ENCODE results near the gene TIGD3.
"Not testable (repeated sequence)": the region's sequence is repeated elsewhere in the genome, so short reads cannot be mapped to it uniquely, and the experiment has no call there.

Gene TIGD3

DNA sequence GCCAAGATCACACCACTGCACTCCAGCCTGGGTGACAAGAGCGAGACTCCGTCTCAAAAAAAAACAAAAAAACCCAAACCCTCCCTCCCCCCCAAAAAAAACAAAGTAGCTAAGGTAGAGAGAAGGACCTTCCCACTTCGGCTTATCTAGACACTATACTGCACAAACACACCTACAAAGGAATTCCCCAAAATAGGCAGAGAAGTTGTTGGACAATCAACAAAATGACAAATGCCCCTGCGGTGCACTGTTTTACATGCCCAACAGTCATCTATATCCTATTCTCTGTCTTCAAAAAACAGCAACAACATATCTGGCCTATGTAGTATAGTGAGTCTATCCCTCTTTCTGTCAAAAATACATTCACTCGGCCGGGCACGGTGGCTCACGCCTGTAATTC is 27.5 kb upstream of the TIGD3 start:
- no peak for DNase-seq

DNA sequence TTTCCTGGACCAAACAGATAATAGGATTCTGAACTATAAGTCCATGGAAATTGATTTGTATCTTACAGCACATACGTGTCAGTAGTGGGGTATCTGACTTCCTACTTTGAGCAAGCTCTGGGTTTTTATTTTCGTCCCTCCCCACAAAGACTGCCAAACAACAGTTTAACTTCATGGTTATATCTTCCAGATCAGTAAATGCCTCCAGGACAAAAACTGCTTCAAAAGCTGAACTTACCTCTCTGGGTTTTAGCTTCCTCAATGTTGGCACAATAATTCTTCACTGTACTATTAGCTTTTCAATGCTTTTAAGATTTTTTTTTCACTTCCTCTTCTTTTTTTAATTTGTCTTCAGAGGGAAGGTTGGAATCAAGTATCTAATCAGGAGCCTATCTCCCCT is 25.1 kb upstream of the TIGD3 start:
- DNase-seq, result no peak

DNA sequence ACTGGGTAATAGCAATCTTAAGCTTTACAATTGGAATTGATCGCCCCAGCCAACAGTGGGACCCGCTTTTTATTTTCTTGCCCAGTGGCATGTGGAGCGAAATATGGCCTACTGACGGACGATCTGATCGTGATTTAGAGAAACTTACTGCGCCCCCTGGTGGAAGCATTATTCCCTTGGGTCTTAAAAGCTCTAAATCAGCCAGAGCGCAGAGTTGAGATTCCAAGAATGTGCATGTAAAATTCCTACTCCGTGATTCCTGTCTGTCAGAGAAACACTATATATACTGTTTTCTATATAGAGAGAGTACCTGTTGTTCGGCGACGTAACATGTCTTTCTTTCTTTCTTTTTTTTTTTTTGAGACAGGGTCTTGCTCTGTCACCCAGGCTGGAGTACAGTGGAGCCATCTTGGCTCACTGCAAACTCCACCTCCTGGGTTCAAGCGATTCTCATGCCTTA is 24.6 kb upstream of the TIGD3 start:
- DNase-seq, result peak in 11 of 14 donors; percentile 17 to 77 (median 62)

DNA sequence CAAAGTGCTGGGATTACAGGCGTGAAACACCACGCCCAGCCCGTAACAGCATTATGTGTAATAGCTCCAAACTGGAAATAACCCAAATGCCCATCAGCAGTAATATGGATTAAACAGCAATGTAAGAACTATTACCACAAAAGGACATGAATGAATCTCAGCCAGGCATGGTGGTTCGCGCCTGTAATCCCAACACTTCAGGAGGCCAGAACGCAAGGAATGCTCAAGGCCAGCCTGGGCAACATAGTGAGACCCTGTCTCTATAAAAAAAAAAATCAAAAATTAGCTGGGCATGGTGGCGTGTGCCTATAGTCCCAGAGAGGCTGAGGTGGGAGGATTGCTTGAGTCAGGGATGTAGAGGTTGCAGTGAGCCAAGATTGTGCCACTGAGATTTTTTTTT is 24.0 kb upstream of the TIGD3 start:
- DNase-seq, result no peak

DNA sequence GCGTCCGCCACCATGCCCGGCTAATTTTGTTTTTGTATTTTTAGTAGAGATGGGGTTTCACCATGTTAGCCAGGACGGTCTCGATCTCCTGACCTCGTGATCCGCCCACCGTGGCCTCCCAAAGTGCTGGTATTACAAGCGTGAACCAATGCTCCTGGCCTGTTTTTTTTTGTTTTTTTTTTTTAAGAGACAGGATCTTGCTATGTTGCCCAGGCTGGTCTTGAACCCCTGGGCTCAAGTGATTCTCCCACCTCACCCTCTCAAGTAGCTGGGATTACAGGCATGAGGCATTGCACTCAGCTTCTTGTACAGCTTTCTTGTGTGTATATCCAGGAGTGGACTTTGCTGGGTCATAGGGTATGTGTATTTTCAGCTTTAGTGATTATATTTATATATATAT is 22.0 kb upstream of the TIGD3 start:
- DNase-seq, result not testable (repeated sequence)

DNA sequence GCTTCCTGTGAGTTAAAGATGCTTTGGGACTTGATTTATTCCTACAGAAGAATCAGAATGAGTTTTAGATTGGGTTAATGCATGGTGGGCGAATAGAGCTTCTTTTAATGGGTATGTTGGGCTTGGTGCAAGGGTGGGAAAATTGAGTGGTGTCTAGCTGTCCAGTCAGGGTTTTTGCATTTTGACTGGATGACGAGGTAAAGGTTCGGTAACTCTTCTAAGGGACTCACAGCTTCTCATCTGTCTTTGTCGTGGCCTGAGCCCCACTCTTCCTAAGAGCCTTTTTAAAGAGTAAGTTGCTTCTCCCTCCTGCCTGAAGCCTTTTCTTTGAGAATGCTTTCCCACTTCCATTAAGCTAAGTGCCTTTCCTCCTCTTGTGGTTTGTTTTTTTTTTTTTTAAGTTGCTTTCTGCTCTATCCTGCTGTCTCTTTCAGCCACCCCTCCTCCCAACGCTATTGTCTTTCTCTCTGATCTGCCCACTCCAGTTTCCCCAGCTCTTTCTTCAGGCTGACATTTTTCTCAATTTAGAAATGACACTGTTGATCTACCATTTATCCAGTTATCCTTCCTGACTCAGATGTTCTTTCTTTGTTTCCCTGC is 19.8 kb upstream of the TIGD3 start:
- no peak for DNase-seq

DNA sequence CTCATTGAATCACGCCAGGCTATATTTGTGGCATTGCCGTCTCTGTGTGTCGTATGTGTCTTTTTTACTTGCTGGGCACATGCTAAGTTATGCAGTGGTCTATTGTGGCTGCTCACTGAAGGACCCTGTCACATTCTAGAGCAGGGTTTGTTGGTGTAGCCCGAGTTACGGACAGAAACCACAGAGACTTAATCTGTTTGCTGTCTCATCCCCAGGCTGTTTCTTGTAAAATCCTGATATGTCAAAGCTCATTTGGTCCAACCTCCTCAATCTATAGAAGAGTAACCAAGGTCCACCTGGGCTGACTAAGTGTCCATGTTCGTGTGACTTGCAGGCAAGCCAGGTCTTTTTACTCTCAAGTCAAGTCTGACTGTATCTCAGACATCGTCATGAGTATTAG is 15.9 kb upstream of the TIGD3 start:
- DNase-seq, result no peak

DNA sequence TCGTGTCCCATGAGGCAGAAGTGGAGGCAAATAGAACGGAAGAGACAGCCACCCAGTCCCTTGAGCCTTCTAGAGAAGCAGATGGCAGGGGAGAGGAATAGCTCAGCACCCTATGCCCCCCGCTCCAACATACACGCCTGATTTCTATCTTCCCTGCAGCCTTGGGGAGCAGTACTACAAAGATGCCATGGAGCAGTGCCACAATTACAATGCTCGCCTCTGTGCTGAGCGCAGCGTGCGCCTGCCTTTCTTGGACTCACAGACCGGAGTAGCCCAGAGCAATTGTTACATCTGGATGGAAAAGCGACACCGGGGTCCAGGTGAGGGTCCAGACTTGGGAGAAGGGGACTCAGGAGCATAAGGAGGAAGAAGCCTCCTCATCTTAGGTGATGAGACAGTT is 14.3 kb upstream of the TIGD3 start:
- DNase-seq, result peak in 2 of 14 donors; percentile 8 to 17

DNA sequence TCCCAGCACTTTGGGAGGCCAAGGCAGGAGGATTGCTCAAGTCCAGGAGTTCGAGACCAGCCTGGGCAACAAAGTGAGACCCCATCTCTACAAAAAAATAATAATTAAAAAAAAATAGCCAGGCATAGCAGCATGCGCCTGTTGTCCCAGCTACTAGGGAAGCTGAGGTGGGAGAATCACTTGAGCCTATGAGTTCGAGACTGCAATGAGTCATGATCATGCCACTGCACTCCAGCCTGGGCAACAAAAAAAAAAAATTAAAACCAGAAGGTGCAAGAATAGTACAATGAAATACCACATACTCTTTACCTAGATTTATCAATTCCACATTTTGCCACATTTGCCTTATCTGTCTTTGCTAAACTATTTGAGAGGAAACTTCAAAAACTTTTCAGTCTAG is 12.7 kb upstream of the TIGD3 start:
- DNase-seq, result no peak

DNA sequence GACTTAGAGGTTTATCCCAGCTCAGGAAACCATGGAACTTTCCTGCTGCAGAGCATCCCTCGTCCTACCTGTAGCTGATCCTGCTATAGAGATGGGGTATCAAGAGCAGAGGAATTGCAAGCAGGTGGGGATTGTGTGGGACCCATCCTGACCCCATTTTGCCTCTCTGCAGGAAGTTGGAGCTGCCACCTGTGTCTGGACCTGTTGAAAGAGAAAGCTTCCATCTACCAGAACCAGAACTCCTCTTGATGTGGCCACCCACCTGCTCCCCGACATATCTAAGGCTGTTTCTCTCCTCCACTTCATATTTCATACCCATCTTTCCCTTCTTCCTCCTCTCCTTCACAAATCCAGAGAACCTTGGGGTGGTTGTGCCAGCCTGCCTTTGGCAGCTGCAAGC is 3.0 kb upstream of the TIGD3 start:
- no peak for DNase-seq

DNA sequence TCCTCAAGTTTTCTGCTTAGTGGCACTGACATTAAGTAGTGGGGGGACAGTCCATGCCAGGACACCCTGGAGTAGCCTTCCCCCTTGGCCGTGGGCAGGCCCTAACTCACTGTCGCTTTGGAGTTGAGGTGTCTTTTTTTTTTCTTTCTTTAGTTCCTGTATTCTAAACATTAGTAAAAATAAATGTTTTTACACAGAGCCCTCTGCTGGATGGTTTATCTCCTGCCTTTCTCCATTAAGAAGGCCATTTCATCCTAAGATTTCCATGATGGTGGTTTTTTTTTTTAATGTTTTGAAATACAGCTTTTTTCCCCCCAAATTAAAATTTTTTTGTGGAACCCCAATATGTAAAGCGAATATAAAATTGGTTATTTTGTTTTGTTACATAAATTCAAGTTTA is 1.8 kb upstream of the TIGD3 start:
- no peak for DNase-seq

DNA sequence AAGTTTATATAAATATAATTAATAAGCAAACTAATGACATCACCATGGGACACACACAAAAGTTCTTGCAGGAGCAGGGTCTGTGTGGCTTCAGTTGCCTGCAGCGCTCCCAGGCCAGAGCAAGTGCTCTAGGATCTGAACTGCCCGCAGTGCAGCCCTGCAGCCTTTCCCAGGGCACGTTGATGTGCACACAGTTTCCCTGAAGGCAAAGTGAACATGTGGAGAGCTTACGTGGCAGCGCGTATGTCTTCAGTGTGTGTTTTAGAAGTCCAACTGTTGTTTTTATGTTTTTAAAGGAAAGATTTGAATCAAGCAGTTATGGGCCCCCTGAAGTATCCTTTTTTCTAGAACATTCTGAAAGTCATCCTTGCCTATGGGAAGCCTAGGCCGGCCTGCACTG is 1.2 kb upstream of the TIGD3 start:
- no peak for DNase-seq

DNA sequence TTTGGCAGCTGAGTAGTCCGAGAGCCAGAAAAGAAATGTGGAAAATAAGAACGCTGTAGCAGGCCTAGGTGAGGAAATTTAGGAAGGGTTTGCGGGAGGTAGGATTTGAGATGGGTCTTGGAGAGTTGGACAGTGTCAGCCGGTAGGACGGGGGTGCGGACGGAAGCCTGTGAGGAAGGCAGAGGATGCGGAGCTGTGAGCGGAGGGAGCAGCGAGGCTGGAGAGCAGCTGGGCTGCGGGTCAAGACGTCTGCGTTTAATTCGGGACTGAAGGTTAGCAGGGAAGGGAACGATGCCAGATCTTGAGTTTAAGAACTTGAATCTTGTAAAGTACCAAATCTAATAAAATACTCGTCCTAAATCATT is 669 bp upstream of the TIGD3 start:
- DNase-seq, result peak in 7 of 14 donors; percentile 36 to 77 (median 51)

DNA sequence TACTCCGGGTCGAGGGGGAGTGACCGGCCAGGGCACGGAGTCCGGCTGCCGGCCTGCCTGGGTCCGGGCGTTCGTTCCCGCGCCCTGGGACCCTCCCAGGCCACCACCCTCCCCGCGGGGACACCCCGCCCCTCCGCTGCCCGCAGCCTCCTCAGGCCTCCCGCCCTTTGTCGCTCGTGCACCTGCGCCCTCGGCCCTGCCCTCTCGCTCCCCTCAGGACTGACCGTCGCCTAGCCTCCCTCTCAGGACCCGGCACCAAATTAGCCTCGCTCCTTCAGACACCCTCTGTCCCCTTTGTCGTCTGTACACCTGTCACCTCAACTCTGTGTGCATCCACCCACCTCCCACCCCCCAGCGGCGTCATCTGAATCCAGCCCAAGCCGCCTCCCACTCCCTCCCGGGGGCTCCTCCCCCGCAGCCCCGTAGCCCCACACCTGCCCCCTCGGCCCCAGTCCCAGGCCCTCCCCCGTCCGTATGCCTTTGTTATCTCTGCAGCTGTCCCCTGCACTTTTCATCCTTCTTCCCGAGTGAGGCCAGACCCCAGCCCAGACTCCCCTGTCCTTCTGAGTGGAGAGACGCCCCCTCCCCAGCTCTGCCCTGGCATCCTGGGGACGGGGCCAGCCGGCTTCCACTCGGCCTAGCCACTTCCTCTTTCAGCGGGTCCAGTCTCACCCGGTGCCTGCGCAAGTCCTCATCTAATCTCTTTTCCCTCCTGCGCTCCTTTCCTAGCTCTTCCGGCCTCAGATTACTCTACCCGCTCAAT is 643 bp downstream of the TIGD3 start:
- peak in 1 of 14 donors; percentile 36 for DNase-seq

DNA sequence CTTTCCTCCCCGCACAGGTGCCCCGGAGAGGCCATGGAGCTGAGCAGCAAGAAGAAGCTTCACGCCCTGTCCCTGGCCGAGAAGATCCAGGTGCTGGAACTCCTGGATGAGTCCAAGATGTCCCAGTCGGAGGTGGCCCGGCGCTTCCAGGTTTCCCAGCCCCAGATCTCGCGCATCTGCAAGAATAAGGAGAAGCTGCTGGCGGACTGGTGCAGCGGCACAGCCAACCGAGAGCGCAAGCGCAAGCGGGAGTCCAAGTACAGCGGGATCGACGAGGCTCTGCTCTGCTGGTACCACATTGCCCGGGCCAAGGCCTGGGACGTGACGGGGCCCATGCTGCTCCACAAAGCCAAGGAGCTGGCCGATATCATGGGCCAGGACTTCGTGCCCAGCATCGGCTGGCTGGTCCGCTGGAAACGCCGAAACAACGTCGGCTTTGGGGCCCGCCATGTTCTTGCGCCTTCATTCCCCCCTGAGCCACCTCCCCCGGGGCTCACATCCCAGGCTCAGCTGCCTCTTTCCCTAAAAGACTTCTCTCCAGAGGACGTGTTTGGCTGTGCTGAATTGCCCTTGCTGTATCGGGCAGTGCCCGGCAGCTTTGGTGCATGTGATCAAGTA is 1.3 kb downstream of the TIGD3 start:
- peak in 2 of 14 donors; percentile 14 to 71 for DNase-seq

DNA sequence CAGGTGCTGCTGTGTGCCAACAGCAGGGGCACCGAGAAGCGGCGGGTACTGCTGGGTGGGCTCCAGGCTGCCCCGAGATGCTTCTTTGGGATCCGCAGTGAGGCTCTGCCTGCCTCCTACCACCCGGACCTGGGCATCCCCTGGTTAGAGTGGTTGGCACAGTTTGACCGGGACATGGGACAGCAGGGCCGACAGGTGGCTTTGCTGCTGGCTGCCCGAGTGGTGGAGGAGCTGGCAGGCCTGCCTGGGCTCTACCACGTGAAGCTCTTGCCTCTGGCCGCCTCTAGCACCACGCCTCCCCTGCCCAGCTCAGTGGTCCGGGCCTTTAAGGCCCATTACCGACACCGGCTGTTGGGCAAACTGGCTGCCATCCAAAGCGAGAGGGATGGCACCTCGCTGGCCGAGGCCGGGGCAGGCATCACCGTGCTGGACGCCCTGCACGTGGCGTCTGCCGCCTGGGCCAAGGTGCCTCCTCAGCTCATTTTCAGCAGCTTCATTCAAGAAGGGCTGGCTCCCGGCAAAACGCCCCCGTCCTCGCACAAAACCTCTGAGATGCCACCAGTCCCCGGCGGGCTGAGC is 1.9 kb downstream of the TIGD3 start:
- peak in 1 of 14 donors; percentile 87 for DNase-seq

DNA sequence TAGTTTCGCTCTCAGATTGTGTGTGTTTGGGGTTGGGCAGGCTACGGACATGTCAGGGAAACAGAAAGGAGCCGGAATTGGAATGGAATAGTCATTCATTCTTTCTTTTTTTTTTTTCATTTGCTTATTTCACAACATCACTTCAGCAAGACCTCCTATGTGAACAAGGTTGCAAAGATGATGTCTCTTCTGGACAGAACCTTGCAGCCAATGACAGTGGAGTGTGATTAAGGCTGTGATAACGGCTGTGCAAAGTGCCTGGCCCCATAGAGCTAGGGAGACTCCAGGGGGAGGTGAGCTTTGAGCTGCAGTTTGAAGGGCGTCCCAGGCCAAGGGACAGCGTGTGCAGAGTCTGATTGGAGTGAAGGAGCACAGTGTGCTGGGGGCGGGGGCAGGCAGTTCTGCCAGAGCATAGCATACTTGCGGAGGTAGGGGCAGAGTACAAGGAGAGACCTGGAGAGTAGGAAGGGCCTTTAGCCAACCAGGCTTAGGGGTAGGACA is 3.4 kb downstream of the TIGD3 start:
- no peak for DNase-seq

DNA sequence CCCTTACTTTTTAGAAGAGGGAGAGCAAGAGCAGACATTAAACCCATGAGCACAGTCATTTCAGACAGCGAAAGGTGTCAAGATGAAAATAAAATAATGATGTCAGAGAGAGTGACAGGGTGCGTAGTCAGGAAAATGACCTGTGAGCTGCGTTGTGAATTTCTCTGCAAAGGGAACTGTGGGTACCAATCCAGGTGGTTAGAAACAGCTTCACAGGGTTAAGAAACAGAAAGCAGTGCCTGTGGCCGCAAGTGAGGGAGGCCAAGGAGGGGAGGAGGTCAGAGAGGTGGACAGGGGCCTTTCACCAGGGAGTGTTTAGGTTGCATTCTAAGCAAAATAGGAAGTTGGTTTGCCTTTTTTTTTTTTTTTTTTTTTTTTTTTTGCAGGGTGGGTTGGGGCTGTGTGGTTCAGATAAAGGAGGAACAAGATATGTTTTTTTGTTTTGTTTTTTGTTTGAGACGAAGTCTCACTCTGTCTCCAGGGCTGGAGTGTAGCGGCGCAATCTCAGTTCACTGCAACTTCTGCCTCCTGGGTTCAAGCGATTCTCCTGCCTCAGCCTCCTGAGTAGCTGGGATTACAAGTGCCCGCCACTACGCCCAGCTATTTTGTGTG is 7.9 kb downstream of the TIGD3 start:
- DNase-seq, result no peak

DNA sequence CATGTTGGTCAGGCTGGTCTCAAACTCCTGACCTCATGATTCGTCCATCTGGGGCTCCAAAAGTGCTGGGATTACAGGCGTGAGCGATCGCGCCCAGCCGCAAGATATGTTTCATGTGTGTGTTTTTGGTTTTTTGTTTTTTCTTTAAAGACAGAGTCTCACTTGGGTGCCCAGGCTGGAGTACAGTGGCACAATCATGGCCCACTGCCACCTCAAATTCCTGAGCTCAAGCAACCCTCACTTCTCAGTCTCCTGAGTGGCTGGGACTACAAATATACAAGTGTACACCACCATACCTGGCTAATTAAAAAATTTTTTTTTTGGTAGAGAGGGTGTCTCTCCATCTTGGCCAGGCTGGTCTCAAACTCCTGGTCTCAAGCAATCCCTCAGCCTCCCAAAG is 8.4 kb downstream of the TIGD3 start:
- no peak for DNase-seq

DNA sequence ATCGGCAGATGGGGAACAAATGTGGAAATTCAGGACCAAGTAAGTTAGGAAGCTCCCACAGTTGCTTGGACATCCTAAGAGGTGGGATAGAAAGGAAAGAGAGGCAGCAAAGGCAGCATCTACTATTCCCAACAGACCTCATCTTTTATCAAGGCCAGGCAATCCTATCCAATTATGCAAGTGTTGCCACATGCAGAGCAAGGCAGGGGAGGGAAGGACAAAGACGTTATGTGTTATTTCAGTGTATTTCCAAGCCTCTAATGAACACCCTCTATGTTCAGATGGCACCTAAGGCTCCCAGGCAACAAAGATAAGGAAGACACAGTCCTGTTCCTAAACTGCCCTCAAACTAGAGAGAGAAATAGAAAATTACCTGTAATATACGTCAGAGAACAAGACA is 9.2 kb downstream of the TIGD3 start:
- DNase-seq, result no peak

DNA sequence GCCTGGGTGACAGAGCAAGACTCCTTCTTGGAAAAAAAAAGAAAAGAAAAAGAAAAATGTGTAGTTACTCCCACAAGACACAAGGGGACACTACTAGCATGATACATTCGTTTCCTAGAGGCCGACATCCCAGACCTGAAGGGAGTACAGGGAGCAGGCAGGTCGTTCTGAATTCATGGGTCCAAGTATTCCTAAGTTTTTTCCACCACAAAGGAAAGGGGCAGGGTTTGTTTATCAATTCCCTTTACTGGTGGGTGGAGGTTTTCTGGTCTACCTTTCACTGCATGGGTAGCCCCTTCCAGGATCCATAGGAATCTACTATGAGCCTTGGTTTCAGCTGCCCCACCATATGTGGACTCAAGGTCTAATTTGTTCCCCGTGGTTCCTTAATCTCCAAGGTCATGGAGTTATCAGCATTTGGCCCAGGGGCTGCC is 11.8 kb downstream of the TIGD3 start:
- peak in 3 of 14 donors; percentile 3 to 61 (median 10) for DNase-seq

DNA sequence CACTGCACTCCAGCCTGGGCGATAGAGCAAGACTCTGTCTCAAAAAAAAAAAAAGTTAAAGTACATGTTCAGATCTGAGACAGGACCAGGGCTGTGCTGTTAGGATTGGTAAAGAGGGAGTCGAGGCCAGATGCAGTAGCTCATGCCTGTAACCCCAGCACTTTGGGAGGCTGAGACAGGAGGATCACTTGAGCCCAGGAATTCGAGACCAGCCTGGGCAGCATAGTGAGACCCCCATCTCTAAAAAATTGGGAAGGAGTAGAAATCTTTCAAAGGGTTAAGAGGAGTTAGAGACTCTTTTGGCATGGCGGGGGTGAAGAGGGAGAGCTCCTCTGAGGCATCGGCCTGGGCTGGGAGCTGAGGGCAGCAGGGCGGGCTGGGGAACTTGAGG is 16.1 kb downstream of the TIGD3 start:
- DNase-seq, result no peak
